ENCODE measurements around the gene TSNAX. TPM values are rescaled to one million over a fixed set of nuclear protein-coding genes. Genes with fewer than 3 reads are reported as not detected.

The TSNAX gene
- total RNA-seq, 4 donors from 2014 or later = 11.3 to 18.2 (median 14.9) TPM

DNA sequence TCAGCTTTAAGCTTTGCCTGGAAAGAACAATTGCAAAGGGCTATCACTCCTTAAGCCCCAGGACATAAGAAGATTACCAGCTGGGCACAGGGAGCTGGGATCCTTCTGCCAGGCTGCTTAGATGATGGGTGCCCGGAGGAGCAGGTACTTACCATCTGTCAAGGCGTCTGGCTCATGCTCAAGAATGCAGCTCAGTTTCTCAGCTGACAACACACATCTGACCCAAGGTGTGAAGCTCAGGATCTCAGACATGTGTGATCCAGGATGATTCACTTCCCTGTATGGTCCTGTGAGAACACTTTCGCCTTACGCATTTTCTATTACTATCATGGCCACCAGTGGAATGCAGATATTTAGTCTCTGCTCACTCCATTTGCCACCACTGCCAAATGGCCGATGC is 83.4 kb downstream of the TSNAX start:
- peaks cover 0 to 23% (median 3%) of the 10 kb centered on the region in 4 donors for H3K4me1 ChIP-seq
- no peaks in the 10 kb centered on the region for H3K27me3 ChIP-seq
- H3K36me3 ChIP-seq = no peaks in the 10 kb centered on the region
- no peak for TF ChIP-seq POLR2A (IDR thresholded peaks at IDR 0.05)
- TF ChIP-seq, protein P1, sequence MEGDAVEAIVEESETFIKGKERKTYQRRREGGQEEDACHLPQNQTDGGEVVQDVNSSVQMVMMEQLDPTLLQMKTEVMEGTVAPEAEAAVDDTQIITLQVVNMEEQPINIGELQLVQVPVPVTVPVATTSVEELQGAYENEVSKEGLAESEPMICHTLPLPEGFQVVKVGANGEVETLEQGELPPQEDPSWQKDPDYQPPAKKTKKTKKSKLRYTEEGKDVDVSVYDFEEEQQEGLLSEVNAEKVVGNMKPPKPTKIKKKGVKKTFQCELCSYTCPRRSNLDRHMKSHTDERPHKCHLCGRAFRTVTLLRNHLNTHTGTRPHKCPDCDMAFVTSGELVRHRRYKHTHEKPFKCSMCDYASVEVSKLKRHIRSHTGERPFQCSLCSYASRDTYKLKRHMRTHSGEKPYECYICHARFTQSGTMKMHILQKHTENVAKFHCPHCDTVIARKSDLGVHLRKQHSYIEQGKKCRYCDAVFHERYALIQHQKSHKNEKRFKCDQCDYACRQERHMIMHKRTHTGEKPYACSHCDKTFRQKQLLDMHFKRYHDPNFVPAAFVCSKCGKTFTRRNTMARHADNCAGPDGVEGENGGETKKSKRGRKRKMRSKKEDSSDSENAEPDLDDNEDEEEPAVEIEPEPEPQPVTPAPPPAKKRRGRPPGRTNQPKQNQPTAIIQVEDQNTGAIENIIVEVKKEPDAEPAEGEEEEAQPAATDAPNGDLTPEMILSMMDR (IDR thresholded peaks at IDR 0.05) = no peak
- no peak overlapping the region for H3K4me3 ChIP-seq
- H3K9me3 ChIP-seq = no peaks in the 10 kb centered on the region
- peak overlapping the region in 3 of 4 donors; percentile 27 to 70 (median 37) for H3K27ac ChIP-seq
- no peak for DNase-seq

DNA sequence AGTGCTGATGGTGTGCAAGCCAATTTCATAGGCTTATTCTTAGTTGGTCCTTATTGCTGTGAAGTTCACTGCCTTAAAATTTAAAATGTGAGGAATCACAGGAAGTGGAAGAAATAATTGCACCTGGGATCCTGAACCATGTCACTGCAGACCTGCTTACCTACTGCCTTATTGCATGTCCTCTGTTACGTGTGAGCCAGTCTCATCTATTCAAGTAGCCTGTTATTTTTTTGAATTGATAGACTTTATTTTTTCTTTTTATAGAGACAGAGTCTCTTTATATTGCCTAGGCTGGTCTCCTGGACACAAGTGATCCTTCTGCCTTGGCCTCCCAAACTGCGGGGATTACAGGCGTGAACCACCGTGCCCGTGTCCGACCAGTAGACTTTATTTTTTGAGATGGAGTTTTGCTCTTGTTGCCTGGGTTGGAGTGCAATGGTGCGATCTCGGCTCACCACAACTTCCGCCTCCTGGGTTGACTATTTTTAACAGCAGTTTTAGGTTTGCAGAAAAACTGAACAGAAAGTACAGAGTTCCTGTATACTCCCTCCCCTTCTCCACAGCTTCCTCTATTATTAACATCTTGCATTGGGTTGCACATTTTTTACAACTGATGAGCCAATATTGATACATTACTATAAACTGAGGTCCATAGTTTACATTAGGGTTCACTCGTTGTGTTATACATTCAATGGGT is 84.1 kb downstream of the TSNAX start:
- Histone ChIP-seq H3K4me1 (peaks cover 0 to 23% (median 3%) of the 10 kb centered on the region in 4 donors), H3K4me3 (peak overlapping the region in 1 of 4 donors; percentile 23), H3K9me3 (no peaks in the 10 kb centered on the region), H3K27me3 (no peaks in the 10 kb centered on the region), H3K36me3 (no peaks in the 10 kb centered on the region), H3K27ac (peak overlapping the region in 3 of 4 donors; percentile 37 to 70 (median 45))
- peak in 2 of 3 donors; percentile 84 to 89 for DNase-seq
- no peak for TF ChIP-seq POLR2A (IDR thresholded peaks at IDR 0.05)
- TF ChIP-seq, protein P1 (IDR thresholded peaks at IDR 0.05) = no peak

DNA sequence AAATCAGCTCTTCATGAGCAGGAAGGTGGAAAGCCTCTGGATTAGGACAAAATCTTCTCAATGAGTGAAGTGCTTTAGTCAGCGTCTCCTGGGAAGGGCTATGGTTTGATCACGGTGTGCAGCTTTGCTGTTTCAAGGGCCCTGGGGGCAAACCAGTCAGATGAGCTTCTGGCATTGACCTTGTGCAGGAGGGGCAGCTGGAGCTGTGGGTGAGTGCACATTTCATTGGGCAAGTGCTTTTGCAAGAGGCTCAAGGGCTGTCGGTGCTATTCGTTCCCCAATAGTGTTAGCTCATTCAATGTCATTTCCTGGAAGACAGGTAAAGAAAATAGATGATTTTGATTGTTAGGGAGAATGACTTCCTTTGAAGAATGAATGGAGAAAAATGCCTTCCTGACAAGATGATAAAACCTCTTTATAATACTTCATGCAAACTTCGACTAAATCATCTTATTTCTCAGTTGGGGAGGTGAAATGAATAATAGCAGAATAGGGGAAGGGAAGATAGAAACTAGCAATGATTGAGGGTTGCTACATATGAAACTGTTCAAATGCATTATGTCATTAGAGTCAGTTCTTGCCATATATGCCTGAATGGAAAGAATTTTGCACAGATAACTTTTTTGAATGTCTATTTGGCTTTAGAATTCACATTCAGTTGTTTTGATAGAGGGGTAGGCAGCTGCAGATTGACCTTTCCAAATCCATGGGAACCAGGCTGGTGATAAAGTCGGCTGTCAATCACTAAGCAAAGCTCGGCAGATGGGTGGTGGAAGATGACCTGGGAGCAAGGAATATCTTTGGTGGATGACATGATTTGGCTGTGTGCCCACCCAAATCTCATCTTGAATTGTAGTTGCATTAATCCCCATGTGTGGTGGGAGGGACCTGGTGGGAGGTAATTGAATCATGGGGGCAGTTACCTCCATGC is 85.2 kb downstream of the TSNAX start:
- H3K27me3 ChIP-seq = no peaks in the 10 kb centered on the region

More for the DNA sequence above, 85.2 kb downstream of the TSNAX start:
- H3K4me3 ChIP-seq = no peak overlapping the region
- no peaks in the 10 kb centered on the region for H3K9me3 ChIP-seq
- H3K27ac ChIP-seq = peak overlapping the region in 2 of 4 donors; percentile 45 to 70
- no peaks in the 10 kb centered on the region for H3K36me3 ChIP-seq
- peak in 1 of 3 donors; percentile 53 for DNase-seq
- TF ChIP-seq, protein P1 (IDR thresholded peaks at IDR 0.05) = no peak
- TF ChIP-seq POLR2A (IDR thresholded peaks at IDR 0.05) = no peak
- peaks cover 0 to 23% (median 3%) of the 10 kb centered on the region in 4 donors for H3K4me1 ChIP-seq

Other genes with a start within 250 kb of the TSNAX start
- gene EXOC8, start 190.8 kb upstream of the TSNAX start, total RNA-seq = 10 to 100 TPM; 14.0 to 19.4 (median 17.4) TPM
- gene SPRTN, start 190.4 kb upstream of the TSNAX start, total RNA-seq = 10 to 100 TPM; 18.6 to 27.5 (median 22.7) TPM
- 10 to 100 TPM; 34.7 to 53.1 (median 39.8) TPM for gene EGLN1, start 106.4 kb upstream of the TSNAX start, total RNA-seq
- gene DISC1, start 98.1 kb downstream of the TSNAX start, total RNA-seq = 10 to 100 TPM in 1 of 4 donors, 1 to 10 TPM in 3; 2.3 to 39.6 (median 5.6) TPM

Measured in Peyer's patch (tissue), 4 donors.